Peyer's patch (tissue), 4 donors: ENCODE measurements around the gene HECTD4.

Source experiments
- POLR2A ChIP-seq, 2 donors: fragments of 450-650 bp; IDR thresholded peaks; one replicate each; pipeline ENCODE4 v1.5.1; 2017; ENCODE audit warnings: antibody characterized with exemption in 2 of 2, mild to moderate bottlenecking in 2 of 2, moderate library complexity in 2 of 2
- TF ChIP-seq, protein P1 (sequence below), 6 experiments: fragments of 450-650 bp in 4 of 6; fragments of 200-600 bp in 2 of 6; sonication (generic) in 1 of 6; IDR thresholded peaks; one replicate each; pipeline ENCODE4 v1.5.1; 2017 to 2019; ENCODE audit warnings: antibody characterized with exemption in 6 of 6, mild to moderate bottlenecking in 3 of 6, moderate library complexity in 1 of 6

DNA sequence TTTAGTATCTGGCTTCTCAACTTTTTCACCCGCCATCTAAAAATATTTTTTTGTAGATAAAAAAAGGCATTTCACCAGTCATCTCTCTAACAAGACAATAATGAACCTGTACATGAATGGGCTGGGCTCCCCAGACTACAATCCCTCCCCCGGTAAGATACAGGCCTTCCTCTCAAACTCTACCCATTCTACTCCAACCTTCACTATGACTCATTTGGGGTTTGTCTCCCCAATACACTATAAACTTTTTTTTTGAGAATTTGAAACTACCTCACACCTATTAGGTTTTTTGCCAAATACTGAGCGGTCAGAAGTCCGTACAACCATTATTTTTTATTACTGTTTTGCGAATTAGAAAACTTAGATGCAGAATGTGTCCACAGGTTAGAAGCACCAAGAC is 26.4 kb upstream of the HECTD4 start:
- TF ChIP-seq, protein P1, sequence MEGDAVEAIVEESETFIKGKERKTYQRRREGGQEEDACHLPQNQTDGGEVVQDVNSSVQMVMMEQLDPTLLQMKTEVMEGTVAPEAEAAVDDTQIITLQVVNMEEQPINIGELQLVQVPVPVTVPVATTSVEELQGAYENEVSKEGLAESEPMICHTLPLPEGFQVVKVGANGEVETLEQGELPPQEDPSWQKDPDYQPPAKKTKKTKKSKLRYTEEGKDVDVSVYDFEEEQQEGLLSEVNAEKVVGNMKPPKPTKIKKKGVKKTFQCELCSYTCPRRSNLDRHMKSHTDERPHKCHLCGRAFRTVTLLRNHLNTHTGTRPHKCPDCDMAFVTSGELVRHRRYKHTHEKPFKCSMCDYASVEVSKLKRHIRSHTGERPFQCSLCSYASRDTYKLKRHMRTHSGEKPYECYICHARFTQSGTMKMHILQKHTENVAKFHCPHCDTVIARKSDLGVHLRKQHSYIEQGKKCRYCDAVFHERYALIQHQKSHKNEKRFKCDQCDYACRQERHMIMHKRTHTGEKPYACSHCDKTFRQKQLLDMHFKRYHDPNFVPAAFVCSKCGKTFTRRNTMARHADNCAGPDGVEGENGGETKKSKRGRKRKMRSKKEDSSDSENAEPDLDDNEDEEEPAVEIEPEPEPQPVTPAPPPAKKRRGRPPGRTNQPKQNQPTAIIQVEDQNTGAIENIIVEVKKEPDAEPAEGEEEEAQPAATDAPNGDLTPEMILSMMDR (IDR thresholded peaks at IDR 0.05), result no peak
- TF ChIP-seq POLR2A (IDR thresholded peaks at IDR 0.05), result no peak
